Fibroblast of skin of back (primary cell): Measurements from ENCODE around the gene MFAP3.

Experiments used
- DNase-seq: peaks from one replicate; pipeline ENCODE4 v3.0.0-alpha.2; 2013

Gene MFAP3

DNA sequence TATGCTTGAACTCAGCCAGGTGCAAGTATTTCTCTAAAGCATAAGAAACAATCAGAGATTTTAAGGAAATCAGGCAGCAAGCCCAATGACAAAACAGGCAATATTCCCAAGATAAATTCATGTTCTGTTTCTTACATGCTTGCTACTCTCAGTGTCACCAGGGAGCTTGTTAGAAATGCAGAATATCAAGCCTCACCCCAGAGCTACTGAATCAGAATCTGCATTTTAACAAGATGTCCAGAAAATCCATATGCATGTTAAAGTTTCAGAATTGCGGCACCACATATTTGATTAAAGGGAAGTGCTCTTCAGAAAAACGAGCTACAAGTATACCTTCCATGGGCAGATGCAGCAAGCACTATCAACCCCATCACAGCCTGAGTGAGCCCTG lies 54.4 kb downstream of the MFAP3 start:
- no peak for DNase-seq

GRCh38 chr5:154095904-154096303 lies 57.1 kb downstream of the MFAP3 start:
- no peak for DNase-seq

GRCh38 chr5:154097031-154097430 lies 58.3 kb downstream of the MFAP3 start:
- no peak for DNase-seq

- no peak for DNase-seq
Measured at GRCh38 chr5:154098465-154098864, 59.7 kb downstream of the MFAP3 start.

- no peak for DNase-seq
Measured at GRCh38 chr5:154101184-154101583, 62.4 kb downstream of the MFAP3 start.

GRCh38 chr5:154103233-154103632 lies 64.5 kb downstream of the MFAP3 start:
- no peak for DNase-seq
